OCI-LY7 (cell line): Measurements from ENCODE around the gene SNX9. TPM values are rescaled to one million over a fixed set of nuclear protein-coding genes. Genes with fewer than 3 reads are reported as not detected.

Experiments
- BruUV-seq: library from RNA; stranded (reverse); fragments of 400-500 nt; replicated peaks from 2 replicates; lab custom pipeline; 2021; lab: Mats Ljungman, UMichigan
- CTCF ChIA-PET: fragments of 300-600 bp; sonication (Branson Sonifier 250); formaldehyde crosslinking; loops from one replicate; lab custom pipeline; 2022; ENCODE audit warnings: antibody characterized with exemption; ENCODE audit not compliant: unreplicated experiment; lab: Charles Lee
- POLR2A ChIA-PET: fragments of 300-600 bp; sonication (Branson Sonifier 250); formaldehyde crosslinking; loops from one replicate; lab custom pipeline; 2022; ENCODE audit warnings: antibody characterized with exemption; lab: Charles Lee
- DNase-seq: peaks from one replicate; pipeline ENCODE4 v3.0.0-alpha.2; 2015; ENCODE audit warnings: low spot score
- H2AFZ ChIP-seq: fragments of 200-600 bp; sonication (generic), shearing (Covaris generic); 2 replicates; pipeline ENCODE4 v1.6.1; 2014; ENCODE audit warnings: mild to moderate bottlenecking, antibody characterized with exemption, low read length, moderate library complexity
- H3K27ac ChIP-seq: fragments of 200-600 bp; sonication (generic); 2 replicates; pipeline ENCODE4 v1.5.1; 2014; ENCODE audit warnings: mixed run types, low read depth, mild to moderate bottlenecking, moderate library complexity, low read length, inconsistent platforms; ENCODE audit not compliant: poor library complexity, severe bottlenecking
- H3K36me3 ChIP-seq: fragments of 200-600 bp; sonication (generic); 2 replicates; pipeline ENCODE4 v1.6.1; 2014; ENCODE audit warnings: mild to moderate bottlenecking, antibody characterized with exemption, low read length, moderate library complexity, mixed read lengths; ENCODE audit not compliant: insufficient read depth
- H3K4me1 ChIP-seq: fragments of 200-600 bp; sonication (generic); 2 replicates; pipeline ENCODE4 v1.5.1; 2014; ENCODE audit warnings: mild to moderate bottlenecking, low read length; ENCODE audit not compliant: insufficient read depth, poor library complexity, severe bottlenecking
- H3K4me2 ChIP-seq: fragments of 200-600 bp; sonication (generic); 2 replicates; pipeline ENCODE4 v1.6.1; 2014; ENCODE audit warnings: mild to moderate bottlenecking, low read length
- H3K4me3 ChIP-seq: fragments of 200-600 bp; sonication (generic); 2 replicates; pipeline ENCODE4 v1.5.1; 2014; ENCODE audit warnings: mild to moderate bottlenecking, low read depth, low read length; ENCODE audit not compliant: poor library complexity, severe bottlenecking
- H3K79me2 ChIP-seq: fragments of 200-600 bp; sonication (generic); 2 replicates; pipeline ENCODE4 v1.6.1; 2016; ENCODE audit warnings: low read depth, mild to moderate bottlenecking, low read length, moderate library complexity, mixed read lengths; ENCODE audit not compliant: insufficient read depth
- H3K9me2 ChIP-seq: fragments of 200-600 bp; sonication (generic); 2 replicates; pipeline ENCODE4 v1.6.1; 2016; ENCODE audit warnings: mild to moderate bottlenecking, low read length, mixed read lengths; ENCODE audit not compliant: insufficient read depth
- H3K9me3 ChIP-seq: fragments of 200-600 bp; sonication (generic); 2 replicates; pipeline ENCODE4 v1.6.1; 2014; ENCODE audit warnings: mild to moderate bottlenecking, mixed run types, low read length, mixed read lengths
- H4K20me1 ChIP-seq: fragments of 200-600 bp; sonication (generic); 2 replicates; pipeline ENCODE4 v1.6.1; 2014; ENCODE audit warnings: mild to moderate bottlenecking, antibody characterized with exemption, low read length, moderate library complexity, mixed read lengths; ENCODE audit not compliant: insufficient read depth
- CTCF ChIP-seq: fragments of 200-600 bp; sonication (generic); conservative IDR thresholded peaks from 2 replicates; pipeline ENCODE4 v1.5.1; 2014; ENCODE audit warnings: mild to moderate bottlenecking, antibody characterized with exemption, low read length, moderate library complexity, mixed read lengths
- EZH2phosphoT487 ChIP-seq: fragments of 200-600 bp; sonication (generic); IDR thresholded peaks from 2 replicates; pipeline ENCODE4 v1.6.1; 2018; ENCODE audit warnings: low read depth, borderline replicate concordance, mild to moderate bottlenecking, mixed run types, antibody characterized with exemption, low read length, moderate library complexity, mixed read lengths
- intact Hi-C: fragments of 100-400 bp; cut with micrococcal nuclease; formaldehyde crosslinking; loops from one replicate; pipeline ENCODE4 v1.10.0; 2022; ENCODE audit not compliant: unreplicated experiment
- total RNA-seq, 2 experiments: library from RNA; depleted of rRNA in 1 of 2; stranded (reverse); fragments of >200 nt in 1 of 2; shearing (Covaris generic) in 1 of 2; gene quantifications; 2 replicates each; pipeline ENCODE4 v1.2.3, GENCODE V29; 2014 to 2022

The SNX9 gene
- total RNA-seq, 2 experiments from 2014 or later: not detected

- no peaks in the 10 kb centered on the region for H3K79me2 ChIP-seq
- H3K4me3 ChIP-seq: no peak overlapping the region
- TF ChIP-seq EZH2phosphoT487: no peak
- TF ChIP-seq CTCF: no peak
- no peaks in the 10 kb centered on the region for H3K36me3 ChIP-seq
- no peaks in the 10 kb centered on the region for H4K20me1 ChIP-seq
- DNase-seq: no peak
- no peaks in the 10 kb centered on the region for H3K9me2 ChIP-seq
- POLR2A ChIA-PET: no interaction called here
- CTCF ChIA-PET: no interaction called here
- H3K4me2 ChIP-seq: no peak overlapping the region
- intact Hi-C loops: no loop called here
- H3K27ac ChIP-seq: no peak overlapping the region
- H3K9me3 ChIP-seq: no peaks in the 10 kb centered on the region
- no peak overlapping the region for H2AFZ ChIP-seq
- BruUV-seq: no TSS peak
- no peaks in the 10 kb centered on the region for H3K4me1 ChIP-seq
Observed at GRCh38 chr6:157778719-157779118, 44.3 kb upstream of the SNX9 start.

GRCh38 chr6:157779705-157780604 is 43.1 kb upstream of the SNX9 start:
- Histone ChIP-seq H4K20me1 (no peaks in the 10 kb centered on the region), H3K9me2 (no peaks in the 10 kb centered on the region), H3K79me2 (no peaks in the 10 kb centered on the region), H3K27ac (no peak overlapping the region), H2AFZ (no peak overlapping the region), H3K4me1 (no peaks in the 10 kb centered on the region), H3K9me3 (no peaks in the 10 kb centered on the region), H3K4me3 (no peak overlapping the region), H3K36me3 (no peaks in the 10 kb centered on the region), H3K4me2 (no peak overlapping the region)
- ChIA-PET POLR2A (no interaction called here), CTCF (no interaction called here)
- BruUV-seq: no TSS peak
- intact Hi-C loops: no loop called here
- TF ChIP-seq EZH2phosphoT487 (no peak), CTCF (no peak)
- DNase-seq: no peak

GRCh38 chr6:157785636-157786035 is 37.4 kb upstream of the SNX9 start:
- POLR2A ChIA-PET: no interaction called here

More at GRCh38 chr6:157785636-157786035, 37.4 kb upstream of the SNX9 start:
- DNase-seq: no peak
- no peak for TF ChIP-seq EZH2phosphoT487
- no peak for TF ChIP-seq CTCF
- Histone ChIP-seq H3K9me3 (no peaks in the 10 kb centered on the region), H3K4me3 (no peak overlapping the region), H3K4me2 (no peak overlapping the region), H3K27ac (no peak overlapping the region), H3K79me2 (no peaks in the 10 kb centered on the region), H3K36me3 (no peaks in the 10 kb centered on the region), H2AFZ (no peak overlapping the region), H3K9me2 (no peaks in the 10 kb centered on the region), H3K4me1 (no peaks in the 10 kb centered on the region), H4K20me1 (no peaks in the 10 kb centered on the region)
- intact Hi-C loops: no loop called here
- CTCF ChIA-PET: no interaction called here
- BruUV-seq: no TSS peak
